Measurements from ENCODE around the gene TCEANC2. TPM values are rescaled to one million over a fixed set of nuclear protein-coding genes. Genes with fewer than 3 reads are reported as not detected.
"Not testable (repeated sequence)": the region's sequence is repeated elsewhere in the genome, so short reads cannot be mapped to it uniquely, and the experiment has no call there.

The TCEANC2 gene
- total and polyA plus RNA-seq, 3 experiments from 2014 or later = 6.1 to 11.4 (median 10.9) TPM

GRCh38 chr1:54041806-54042205 lies 11.6 kb upstream of the TCEANC2 start:
- CTCF ChIA-PET = interaction anchor here (1.0 kb wide), 1 partner anchor 10 kb away, joined by 3 read pairs; no protein-coding TSS in a partner anchor
- Histone ChIP-seq H3K27ac (ENCODE audit: low read depth, low read length) (no peak overlapping the region), H3K4me3 (ENCODE audit: low read length) (no peak overlapping the region), H3K4me1 (ENCODE audit: insufficient read depth, low read length) (no peaks in the 10 kb centered on the region), H3K36me3 (ENCODE audit: insufficient read depth, low read length) (peaks cover 31% of the 10 kb centered on the region), H3K27me3 (ENCODE audit: insufficient read depth, low read length, poor library complexity, severe bottlenecking) (no peaks in the 10 kb centered on the region), H3K9me3 (ENCODE audit: low read length) (no peaks in the 10 kb centered on the region)
- H3K4me1 Mint-ChIP-seq = peaks cover 25 to 33% (median 26%) of the 10 kb centered on the region in 3 donors
- peaks cover 0 to 86% (median 13%) of the 10 kb centered on the region in 3 donors for H3K36me3 Mint-ChIP-seq
- H3K27me3 Mint-ChIP-seq = no peaks in the 10 kb centered on the region
- POLR2A ChIA-PET = interaction anchor here (1.4 kb wide), 1 partner anchor 11 kb away, joined by 5 read pairs; the partner anchor contains the start of genes TCEANC2 and TMEM59
- no peak for DNase-seq
- H3K9me3 Mint-ChIP-seq = no peaks in the 10 kb centered on the region
- no peak overlapping the region for H3K4me3 Mint-ChIP-seq
- peak overlapping the region in 1 of 8 donors; percentile 41 for H3K27ac Mint-ChIP-seq

- CTCF ChIA-PET = interaction anchor here (0.9 kb wide), 1 partner anchor 65 kb away, joined by 3 read pairs; no protein-coding TSS in a partner anchor
- peak overlapping the region in 2 of 8 donors; percentile 1 to 76 for H3K27ac Mint-ChIP-seq
- peaks cover 27% of the 10 kb centered on the region for H3K4me1 ChIP-seq (ENCODE audit: insufficient read depth, low read length)
- H3K9me3 Mint-ChIP-seq = no peaks in the 10 kb centered on the region
- no peak overlapping the region for H3K27ac ChIP-seq (ENCODE audit: low read depth, low read length)
- no peak for DNase-seq
- no peak overlapping the region for H3K4me3 ChIP-seq (ENCODE audit: low read length)
- peaks cover 27% of the 10 kb centered on the region for H3K36me3 ChIP-seq (ENCODE audit: insufficient read depth, low read length)
- peaks cover 43 to 59% (median 53%) of the 10 kb centered on the region in 3 donors for H3K4me1 Mint-ChIP-seq
- peak overlapping the region in 1 of 7 donors; percentile 21 for H3K4me3 Mint-ChIP-seq
- no peaks in the 10 kb centered on the region for H3K9me3 ChIP-seq (ENCODE audit: low read length)
- H3K36me3 Mint-ChIP-seq = peaks cover 0 to 69% (median 2%) of the 10 kb centered on the region in 3 donors
- H3K27me3 ChIP-seq (ENCODE audit: insufficient read depth, low read length, poor library complexity, severe bottlenecking) = no peaks in the 10 kb centered on the region
- POLR2A ChIA-PET = no interaction called here
- H3K27me3 Mint-ChIP-seq = no peaks in the 10 kb centered on the region
Measured at GRCh38 chr1:54045496-54045895, 7.9 kb upstream of the TCEANC2 start.

- Histone ChIP-seq H3K9me3 (ENCODE audit: low read length) (no peaks in the 10 kb centered on the region), H3K36me3 (ENCODE audit: insufficient read depth, low read length) (peaks cover 15% of the 10 kb centered on the region), H3K27ac (ENCODE audit: low read depth, low read length) (no peak overlapping the region), H3K27me3 (ENCODE audit: insufficient read depth, low read length, poor library complexity, severe bottlenecking) (no peaks in the 10 kb centered on the region), H3K4me1 (ENCODE audit: insufficient read depth, low read length) (peaks cover 38% of the 10 kb centered on the region), H3K4me3 (ENCODE audit: low read length) (no peak overlapping the region)
- no peak for DNase-seq
- Mint-ChIP-seq H3K9me3 (no peaks in the 10 kb centered on the region), H3K36me3 (peaks cover 0 to 56% (median 2%) of the 10 kb centered on the region in 3 donors), H3K4me1 (peaks cover 45 to 63% (median 53%) of the 10 kb centered on the region in 3 donors), H3K4me3 (peak overlapping the region in 2 of 7 donors; percentile 14 to 39), H3K27me3 (no peaks in the 10 kb centered on the region), H3K27ac (peak overlapping the region in 6 of 8 donors; percentile 3 to 66 (median 28))
- CTCF ChIA-PET = no interaction called here
- POLR2A ChIA-PET = no interaction called here
Measured at GRCh38 chr1:54046671-54047383, 6.6 kb upstream of the TCEANC2 start.

GRCh38 chr1:54047384-54048305 lies 5.8 kb upstream of the TCEANC2 start:
- H3K36me3 Mint-ChIP-seq = peaks cover 0 to 48% (median 2%) of the 10 kb centered on the region in 3 donors
- peak overlapping the region in 7 of 8 donors; percentile 3 to 66 (median 33) for H3K27ac Mint-ChIP-seq
- H3K4me3 Mint-ChIP-seq = peak overlapping the region in 5 of 7 donors; percentile 7 to 39 (median 15)
- ChIA-PET CTCF (no interaction called here), POLR2A (no interaction called here)
- no peaks in the 10 kb centered on the region for H3K9me3 ChIP-seq (ENCODE audit: low read length)
- H3K4me1 Mint-ChIP-seq = peaks cover 45 to 63% (median 53%) of the 10 kb centered on the region in 3 donors
- H3K4me1 ChIP-seq (ENCODE audit: insufficient read depth, low read length) = peaks cover 41% of the 10 kb centered on the region
- H3K9me3 Mint-ChIP-seq = no peaks in the 10 kb centered on the region
- H3K27ac ChIP-seq (ENCODE audit: low read depth, low read length) = no peak overlapping the region
- H3K36me3 ChIP-seq (ENCODE audit: insufficient read depth, low read length) = peaks cover 6% of the 10 kb centered on the region
- H3K27me3 ChIP-seq (ENCODE audit: insufficient read depth, low read length, poor library complexity, severe bottlenecking) = no peaks in the 10 kb centered on the region
- no peak for DNase-seq
- no peak overlapping the region for H3K4me3 ChIP-seq (ENCODE audit: low read length)
- no peaks in the 10 kb centered on the region for H3K27me3 Mint-ChIP-seq

DNA sequence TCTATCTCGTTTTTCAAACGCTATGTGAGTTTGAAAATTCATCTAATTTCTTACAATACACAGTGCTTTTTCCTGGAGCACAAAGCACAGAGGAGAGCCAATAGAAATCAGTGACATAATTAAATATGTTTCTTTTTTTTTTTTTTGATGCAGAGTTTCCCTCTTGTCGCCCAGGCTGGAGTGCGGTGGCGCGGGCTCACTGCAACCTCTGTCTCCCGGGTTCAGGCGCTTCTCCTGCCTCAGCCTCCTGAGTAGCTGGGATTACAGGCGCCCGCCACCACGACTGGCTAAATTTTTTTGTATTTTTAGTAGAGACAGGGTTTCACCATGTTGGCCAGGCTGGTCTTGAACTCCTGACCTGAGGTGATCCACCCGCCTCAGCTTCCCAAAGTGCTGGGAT lies 3.0 kb upstream of the TCEANC2 start:
- peaks cover 57% of the 10 kb centered on the region for H3K4me1 ChIP-seq (ENCODE audit: insufficient read depth, low read length)

GRCh38 chr1:54051933-54052430 lies 1.4 kb upstream of the TCEANC2 start:
- H3K36me3 Mint-ChIP-seq = peaks cover 0 to 19% (median 8%) of the 10 kb centered on the region in 3 donors
- Histone ChIP-seq H3K9me3 (ENCODE audit: low read length) (no peaks in the 10 kb centered on the region), H3K4me1 (ENCODE audit: insufficient read depth, low read length) (peaks cover 58% of the 10 kb centered on the region), H3K4me3 (ENCODE audit: low read length) (peak overlapping the region; percentile 93), H3K36me3 (ENCODE audit: insufficient read depth, low read length) (no peaks in the 10 kb centered on the region), H3K27ac (ENCODE audit: low read depth, low read length) (peak overlapping the region; percentile 93), H3K27me3 (ENCODE audit: insufficient read depth, low read length, poor library complexity, severe bottlenecking) (no peaks in the 10 kb centered on the region)
- H3K27me3 Mint-ChIP-seq = no peaks in the 10 kb centered on the region
- no peak overlapping the region for H3K4me3 Mint-ChIP-seq
- H3K9me3 Mint-ChIP-seq = no peaks in the 10 kb centered on the region
- ChIA-PET POLR2A (interaction anchor here (1.0 to 1.9 kb wide), 4 partner anchors 11 to 437 kb away, joined by 3 to 24 read pairs (median 4); partner anchors contain the start of genes IFT25 and LRRC42), CTCF (interaction anchor here (0.9 to 1.3 kb wide), 4 partner anchors 11 to 356 kb away, joined by 3 to 4 read pairs (median 3); partner anchors contain the start of gene IFT25)
- H3K27ac Mint-ChIP-seq = no peak overlapping the region
- peaks cover 39 to 62% (median 60%) of the 10 kb centered on the region in 3 donors for H3K4me1 Mint-ChIP-seq
- DNase-seq = no peak

More for the DNA sequence above, 3.0 kb upstream of the TCEANC2 start:
- Mint-ChIP-seq H3K36me3 (peaks cover 0 to 24% (median 2%) of the 10 kb centered on the region in 3 donors), H3K4me1 (peaks cover 47 to 65% (median 61%) of the 10 kb centered on the region in 3 donors), H3K4me3 (peak overlapping the region in 4 of 7 donors; percentile 26 to 66 (median 46))
- H3K4me3 ChIP-seq (ENCODE audit: low read length); H3K27me3 ChIP-seq (ENCODE audit: insufficient read depth, low read length, poor library complexity, severe bottlenecking); H3K27ac ChIP-seq (ENCODE audit: low read depth, low read length); H3K27ac Mint-ChIP-seq; H3K9me3 ChIP-seq (ENCODE audit: low read length); H3K36me3 ChIP-seq (ENCODE audit: insufficient read depth, low read length); DNase-seq; CTCF ChIA-PET; H3K27me3 Mint-ChIP-seq; H3K9me3 Mint-ChIP-seq: not testable (repeated sequence)
- POLR2A ChIA-PET = interaction anchor here (0.8 kb wide), 1 partner anchor 357 kb away, joined by 3 read pairs; no protein-coding TSS in a partner anchor

DNA sequence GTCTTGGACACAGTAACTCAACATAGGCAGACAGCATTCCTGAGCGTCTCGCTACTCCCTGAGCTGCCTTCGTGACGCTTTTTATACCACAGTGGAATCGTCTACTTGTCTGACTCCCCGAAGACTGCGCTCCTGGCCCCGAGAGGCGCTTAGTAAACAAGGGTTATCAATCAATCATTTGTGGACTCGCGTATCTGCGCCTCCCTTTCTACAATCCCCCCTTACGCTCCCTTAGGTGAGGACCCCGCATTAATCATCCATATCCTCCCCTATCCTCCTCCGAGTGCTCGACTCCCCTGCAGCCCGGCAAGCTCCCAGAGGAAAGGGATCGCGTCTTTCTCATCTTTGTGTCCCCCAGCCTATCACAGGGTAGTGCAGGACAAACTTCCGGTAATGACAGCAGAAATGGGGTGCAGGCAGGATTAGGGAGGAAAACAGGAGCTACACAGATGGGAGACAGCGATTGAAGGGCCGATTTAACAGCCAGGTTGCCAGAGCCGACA lies 926 bp upstream of the TCEANC2 start:
- Mint-ChIP-seq H3K36me3 (peaks cover 2 to 19% (median 10%) of the 10 kb centered on the region in 3 donors), H3K9me3 (no peaks in the 10 kb centered on the region), H3K4me1 (peaks cover 37 to 61% (median 60%) of the 10 kb centered on the region in 3 donors), H3K4me3 (no peak overlapping the region), H3K27me3 (no peaks in the 10 kb centered on the region), H3K27ac (no peak overlapping the region)
- Histone ChIP-seq H3K4me3 (ENCODE audit: low read length) (peak overlapping the region; percentile 93), H3K36me3 (ENCODE audit: insufficient read depth, low read length) (no peaks in the 10 kb centered on the region), H3K4me1 (ENCODE audit: insufficient read depth, low read length) (peaks cover 53% of the 10 kb centered on the region), H3K9me3 (ENCODE audit: low read length) (no peaks in the 10 kb centered on the region), H3K27ac (ENCODE audit: low read depth, low read length) (peak overlapping the region; percentile 93), H3K27me3 (ENCODE audit: insufficient read depth, low read length, poor library complexity, severe bottlenecking) (no peaks in the 10 kb centered on the region)
- POLR2A ChIA-PET = interaction anchor here (0.6 to 1.9 kb wide), 6 partner anchors 9 to 437 kb away, joined by 3 to 24 read pairs (median 3); partner anchors contain the start of genes IFT25 and LRRC42
- DNase-seq = peak in 4 of 5 donors; percentile 18 to 59 (median 41)
- CTCF ChIA-PET = interaction anchor here (0.7 to 1.7 kb wide), 5 partner anchors 20 to 710 kb away, joined by 3 to 4 read pairs (median 3); partner anchors contain the start of gene IFT25

Data from CD8-positive, alpha-beta memory T cell (primary cell).